ENCODE data around the gene VPS8.

VPS8 gene

GRCh38 chr3:185063431-185063830 lies 251.5 kb downstream of the VPS8 start:
- DNase-seq: no peak

GRCh38 chr3:185065059-185065458 lies 253.1 kb downstream of the VPS8 start:
- no peak for DNase-seq

- no peak for DNase-seq
Observed at GRCh38 chr3:185066251-185066650, 254.3 kb downstream of the VPS8 start.

- no peak for DNase-seq
Observed at GRCh38 chr3:185067173-185067572, 255.2 kb downstream of the VPS8 start.

GRCh38 chr3:185069037-185070030 lies 257.4 kb downstream of the VPS8 start:
- no peak for DNase-seq

GRCh38 chr3:185070491-185071286 lies 258.7 kb downstream of the VPS8 start:
- no peak for DNase-seq

- DNase-seq: no peak
Observed at GRCh38 chr3:185071287-185071800, 259.4 kb downstream of the VPS8 start.

- no peak for DNase-seq
Observed at GRCh38 chr3:185075547-185075946, 263.6 kb downstream of the VPS8 start.

GRCh38 chr3:185076219-185076618 lies 264.3 kb downstream of the VPS8 start:
- DNase-seq: no peak

GRCh38 chr3:185079625-185080024 lies 267.7 kb downstream of the VPS8 start:
- DNase-seq: no peak

GRCh38 chr3:185081521-185081920 lies 269.6 kb downstream of the VPS8 start:
- DNase-seq: no peak

GRCh38 chr3:185082149-185082548 lies 270.2 kb downstream of the VPS8 start:
- DNase-seq: no peak

GRCh38 chr3:185082829-185083228 lies 270.9 kb downstream of the VPS8 start:
- no peak for DNase-seq

- no peak for DNase-seq
Observed at GRCh38 chr3:185084402-185084801, 272.4 kb downstream of the VPS8 start.

GRCh38 chr3:185084901-185085300 lies 272.9 kb downstream of the VPS8 start:
- no peak for DNase-seq

GRCh38 chr3:185087419-185087818 lies 275.5 kb downstream of the VPS8 start:
- DNase-seq: no peak

- DNase-seq: no peak
Observed at GRCh38 chr3:185089343-185089742, 277.4 kb downstream of the VPS8 start.

- DNase-seq: no peak
Observed at GRCh38 chr3:185089751-185090150, 277.8 kb downstream of the VPS8 start.

GRCh38 chr3:185090811-185091210 lies 278.8 kb downstream of the VPS8 start:
- no peak for DNase-seq

- DNase-seq: no peak
Observed at GRCh38 chr3:185093116-185093515, 281.1 kb downstream of the VPS8 start.

GRCh38 chr3:185094697-185095096 lies 282.7 kb downstream of the VPS8 start:
- DNase-seq: no peak
